Suprapubic skin (tissue), 4 donors: ENCODE data around the gene GRB10. TPM values are rescaled to one million over a fixed set of nuclear protein-coding genes. Genes with fewer than 3 reads are reported as not detected.

Experiments
- DNase-seq, 2 donors: peaks; one replicate each; pipeline ENCODE4 v3.0.0-alpha.2; 2019; ENCODE audit warnings: low spot score in 2 of 2
- H3K27ac ChIP-seq: fragments of 200-600 bp; sonication (generic); one replicate; pipeline ENCODE4 v1.5.1; 2019
- H3K27me3 ChIP-seq: fragments of 200-600 bp; sonication (generic); one replicate; pipeline ENCODE4 v1.5.1; 2019
- H3K36me3 ChIP-seq: fragments of 200-600 bp; sonication (generic); one replicate; pipeline ENCODE4 v1.5.1; 2019
- H3K4me1 ChIP-seq: fragments of 200-600 bp; sonication (generic); one replicate; pipeline ENCODE4 v1.5.1; 2019
- H3K4me3 ChIP-seq: fragments of 200-600 bp; sonication (generic); one replicate; pipeline ENCODE4 v1.5.1; 2019; ENCODE audit warnings: mild to moderate bottlenecking
- H3K9me3 ChIP-seq: fragments of 200-600 bp; sonication (generic); one replicate; pipeline ENCODE4 v1.5.1; 2019
- EP300 ChIP-seq: sonication (generic); formaldehyde crosslinking; IDR thresholded peaks from one replicate; pipeline ENCODE4 v1.6.1; 2017; ENCODE audit warnings: antibody characterized with exemption
- POLR2A ChIP-seq, 2 donors: fragments of 450-650 bp; IDR thresholded peaks; one replicate each; pipeline ENCODE4 v1.6.1; 2017; ENCODE audit warnings: antibody characterized with exemption in 2 of 2, mild to moderate bottlenecking in 2 of 2, moderate library complexity in 2 of 2
- POLR2AphosphoS5 ChIP-seq, 3 donors: sonication (generic); formaldehyde crosslinking; IDR thresholded peaks; one replicate each; pipeline ENCODE4 v1.6.1; 2017; ENCODE audit warnings: antibody characterized with exemption in 3 of 3
- WGBS: methylation state at CpG from one replicate; pipeline ENCODE4 v1.1.5; 2018; 5-methylcytosine and 5-hydroxymethylcytosine counted together
- total RNA-seq, 4 donors: library from RNA; depleted of rRNA; stranded (reverse); fragments of >200 nt; gene quantifications; one replicate each; pipeline ENCODE4 v1.1.0, GENCODE V29; 2016
- TF ChIP-seq, protein P1 (sequence below), 2 donors: fragments of 200-600 bp in 1 of 2; fragments of 450-650 bp in 1 of 2; sonication (generic) in 1 of 2; IDR thresholded peaks; one replicate each; pipeline ENCODE4 v1.5.1; 2016 to 2019; ENCODE audit warnings: antibody characterized with exemption in 2 of 2, mild to moderate bottlenecking in 1 of 2, moderate library complexity in 1 of 2

Gene GRB10
- total RNA-seq, 4 donors from 2014 or later, result 7.8 to 56.2 (median 11.5) TPM

DNA sequence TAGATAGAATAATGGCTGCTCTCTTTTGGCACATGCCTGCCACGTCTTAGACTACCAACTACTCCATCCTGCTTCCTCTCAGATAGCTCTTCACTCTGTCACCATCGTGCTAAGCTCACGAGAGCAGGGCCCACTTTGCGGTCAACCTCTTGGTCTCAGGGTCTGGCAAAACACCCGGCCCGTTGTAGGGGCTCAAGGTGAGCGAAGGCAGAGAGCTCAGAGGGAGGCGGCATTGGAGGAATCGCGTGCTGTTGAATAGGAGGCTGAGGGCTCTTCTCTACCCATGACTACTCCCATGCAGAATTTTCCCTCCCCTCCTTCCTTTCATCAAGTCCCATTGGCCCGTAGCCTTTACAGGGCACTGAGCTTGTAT, 116.6 kb downstream of the GRB10 start:
- Histone ChIP-seq H3K4me1 (peaks cover 26% of the 10 kb centered on the region), H3K4me3 (no peak overlapping the region), H3K27me3 (no peaks in the 10 kb centered on the region), H3K9me3 (no peaks in the 10 kb centered on the region), H3K36me3 (no peaks in the 10 kb centered on the region), H3K27ac (no peak overlapping the region)
- no peak for DNase-seq
- 94% methylated on average over 11 of the region's 11 CpGs for WGBS
- TF ChIP-seq EP300, result no peak
- no peak for TF ChIP-seq POLR2AphosphoS5 (IDR thresholded peaks at IDR 0.05)
- TF ChIP-seq, protein P1, sequence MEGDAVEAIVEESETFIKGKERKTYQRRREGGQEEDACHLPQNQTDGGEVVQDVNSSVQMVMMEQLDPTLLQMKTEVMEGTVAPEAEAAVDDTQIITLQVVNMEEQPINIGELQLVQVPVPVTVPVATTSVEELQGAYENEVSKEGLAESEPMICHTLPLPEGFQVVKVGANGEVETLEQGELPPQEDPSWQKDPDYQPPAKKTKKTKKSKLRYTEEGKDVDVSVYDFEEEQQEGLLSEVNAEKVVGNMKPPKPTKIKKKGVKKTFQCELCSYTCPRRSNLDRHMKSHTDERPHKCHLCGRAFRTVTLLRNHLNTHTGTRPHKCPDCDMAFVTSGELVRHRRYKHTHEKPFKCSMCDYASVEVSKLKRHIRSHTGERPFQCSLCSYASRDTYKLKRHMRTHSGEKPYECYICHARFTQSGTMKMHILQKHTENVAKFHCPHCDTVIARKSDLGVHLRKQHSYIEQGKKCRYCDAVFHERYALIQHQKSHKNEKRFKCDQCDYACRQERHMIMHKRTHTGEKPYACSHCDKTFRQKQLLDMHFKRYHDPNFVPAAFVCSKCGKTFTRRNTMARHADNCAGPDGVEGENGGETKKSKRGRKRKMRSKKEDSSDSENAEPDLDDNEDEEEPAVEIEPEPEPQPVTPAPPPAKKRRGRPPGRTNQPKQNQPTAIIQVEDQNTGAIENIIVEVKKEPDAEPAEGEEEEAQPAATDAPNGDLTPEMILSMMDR (IDR thresholded peaks at IDR 0.05), result no peak
- TF ChIP-seq POLR2A (IDR thresholded peaks at IDR 0.05), result no peak

DNA sequence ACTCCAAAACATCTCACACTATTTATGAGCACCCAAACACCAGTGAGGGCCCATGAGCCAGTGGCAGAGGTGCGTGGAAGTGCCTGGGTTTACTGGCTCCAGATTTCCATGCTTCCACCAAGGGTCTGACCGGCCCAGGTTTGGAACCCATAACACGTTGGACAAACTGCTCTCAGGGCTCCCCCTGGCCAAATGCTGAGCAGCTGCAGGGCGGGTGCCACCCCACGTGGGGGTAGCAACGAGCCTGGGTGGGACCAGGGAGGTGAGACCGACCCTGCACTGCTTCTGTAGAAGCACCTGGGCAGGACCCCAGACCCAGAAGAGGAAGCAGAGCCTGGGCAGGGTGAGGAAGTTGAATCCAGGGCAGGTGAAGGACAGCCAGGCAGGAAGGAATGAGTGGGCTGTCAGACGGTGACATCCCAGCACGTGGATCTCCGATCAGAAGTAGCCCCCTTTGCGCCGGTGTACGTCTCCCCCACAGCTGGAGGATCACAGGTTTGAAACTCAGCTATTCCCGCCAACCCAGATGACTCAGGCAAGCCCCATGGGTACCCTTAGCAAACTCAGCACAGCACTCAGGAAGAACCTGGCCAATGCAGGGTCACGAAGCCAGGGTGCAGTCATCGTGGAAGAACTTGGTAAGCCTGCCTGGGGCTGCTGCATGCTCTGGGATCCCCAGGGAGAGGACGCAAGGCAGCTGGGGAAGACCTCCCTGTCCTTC, 117.1 kb downstream of the GRB10 start:
- no peak overlapping the region for H3K27ac ChIP-seq
- H3K4me3 ChIP-seq, result no peak overlapping the region
- H3K36me3 ChIP-seq, result no peaks in the 10 kb centered on the region
- 86% methylated on average over 16 of the region's 17 CpGs for WGBS
- no peaks in the 10 kb centered on the region for H3K9me3 ChIP-seq
- no peak for DNase-seq
- H3K27me3 ChIP-seq, result no peaks in the 10 kb centered on the region
- H3K4me1 ChIP-seq, result peaks cover 26% of the 10 kb centered on the region
- TF ChIP-seq EP300, result no peak
- TF ChIP-seq, protein P1 (IDR thresholded peaks at IDR 0.05), result no peak
- TF ChIP-seq POLR2A (IDR thresholded peaks at IDR 0.05), result no peak
- no peak for TF ChIP-seq POLR2AphosphoS5 (IDR thresholded peaks at IDR 0.05)

DNA sequence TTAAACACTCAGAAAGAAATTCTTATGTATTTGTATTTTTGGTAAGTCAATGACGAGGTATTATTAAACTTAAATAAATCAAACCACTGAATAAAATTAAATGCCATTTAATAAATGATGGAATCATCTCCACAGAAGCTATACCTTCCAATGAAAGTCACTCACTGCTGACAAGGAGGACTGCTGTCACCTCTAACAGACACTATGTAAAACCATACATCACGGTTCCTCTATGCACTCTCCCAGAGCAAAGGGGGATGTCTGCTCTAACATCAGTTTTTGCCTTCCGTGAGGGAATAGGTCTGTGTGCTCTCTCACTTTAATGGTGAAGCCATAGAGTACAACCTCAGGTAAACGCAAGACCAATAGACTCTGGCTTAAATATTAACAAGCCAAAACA, 117.8 kb downstream of the GRB10 start:
- Histone ChIP-seq H3K9me3 (no peaks in the 10 kb centered on the region), H3K27ac (no peak overlapping the region), H3K36me3 (peaks cover 3% of the 10 kb centered on the region), H3K27me3 (no peaks in the 10 kb centered on the region), H3K4me1 (peaks cover 26% of the 10 kb centered on the region), H3K4me3 (no peak overlapping the region)
- TF ChIP-seq EP300 (no peak), POLR2AphosphoS5 (IDR thresholded peaks at IDR 0.05) (no peak), POLR2A (IDR thresholded peaks at IDR 0.05) (no peak)
- DNase-seq, result no peak
- 82% methylated on average over 4 of the region's 4 CpGs for WGBS

DNA sequence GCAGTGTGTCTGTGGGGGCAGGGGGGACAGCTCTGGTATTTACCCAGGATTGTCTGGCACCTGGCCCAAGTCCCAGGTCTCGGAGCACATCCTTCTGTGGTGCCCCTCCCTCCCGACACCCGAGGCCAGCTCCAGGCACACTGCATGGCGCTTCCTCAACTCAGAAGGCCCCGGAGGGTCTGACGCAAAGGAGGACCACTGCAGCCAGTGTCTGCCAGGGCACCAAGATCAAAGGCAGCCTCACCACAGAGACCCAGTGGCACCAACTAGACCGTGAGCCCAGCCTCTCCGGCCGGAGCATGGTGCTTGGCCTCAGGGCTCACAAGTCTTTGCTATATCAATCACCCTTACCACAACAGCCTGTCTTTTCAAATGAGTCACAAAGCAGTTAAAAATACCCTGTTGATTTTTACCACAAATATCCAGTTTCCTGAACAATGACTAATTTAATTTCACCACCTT, 118.2 kb downstream of the GRB10 start:
- no peaks in the 10 kb centered on the region for H3K27me3 ChIP-seq
- no peak for DNase-seq
- 72% methylated on average over 9 of the region's 9 CpGs for WGBS
- H3K4me1 ChIP-seq, result peaks cover 26% of the 10 kb centered on the region
- no peaks in the 10 kb centered on the region for H3K9me3 ChIP-seq
- H3K4me3 ChIP-seq, result no peak overlapping the region
- no peak overlapping the region for H3K27ac ChIP-seq
- TF ChIP-seq POLR2A (IDR thresholded peaks at IDR 0.05) (no peak), POLR2AphosphoS5 (IDR thresholded peaks at IDR 0.05) (no peak), EP300 (no peak)
- TF ChIP-seq, protein P1 (IDR thresholded peaks at IDR 0.05), result no peak
- H3K36me3 ChIP-seq, result peaks cover 3% of the 10 kb centered on the region

DNA sequence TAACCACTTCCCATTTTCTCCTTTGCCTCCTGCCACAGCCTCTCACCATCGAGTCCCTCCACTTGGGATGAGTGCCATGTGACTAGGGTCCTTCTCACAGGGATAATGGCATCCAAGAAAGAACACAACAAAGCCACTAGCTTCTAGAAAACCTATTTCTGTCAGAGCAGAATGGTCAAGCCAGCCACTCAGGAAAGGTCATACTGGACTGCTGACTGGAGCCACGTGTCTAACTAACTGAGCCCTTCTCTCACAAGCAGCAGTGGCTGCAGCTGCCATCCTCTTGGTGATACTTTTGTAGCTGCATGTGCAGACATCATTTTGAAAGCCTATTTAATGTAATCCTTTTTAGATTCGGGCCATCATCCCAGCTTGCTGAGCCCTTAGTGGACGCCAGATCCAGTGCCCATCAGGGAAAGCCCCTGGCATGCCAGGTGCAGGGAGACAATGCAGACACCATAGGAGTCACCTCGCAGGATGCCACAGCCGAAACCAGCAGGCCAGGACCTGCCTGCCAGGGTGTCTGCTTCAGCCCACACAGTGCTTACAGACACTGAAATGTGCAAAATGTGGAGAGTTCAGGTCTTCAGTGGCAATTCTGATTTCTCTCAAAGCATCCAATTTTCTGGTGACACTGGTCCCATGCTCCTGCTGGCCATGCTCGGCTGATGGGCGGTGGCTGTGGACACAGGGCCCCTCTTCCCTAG, 119.1 kb downstream of the GRB10 start:
- no peak overlapping the region for H3K27ac ChIP-seq
- peaks cover 3% of the 10 kb centered on the region for H3K36me3 ChIP-seq
- no peaks in the 10 kb centered on the region for H3K9me3 ChIP-seq
- H3K4me3 ChIP-seq, result no peak overlapping the region
- DNase-seq, result no peak
- TF ChIP-seq EP300, result no peak
- TF ChIP-seq, protein P1 (IDR thresholded peaks at IDR 0.05), result no peak
- no peak for TF ChIP-seq POLR2A (IDR thresholded peaks at IDR 0.05)
- TF ChIP-seq POLR2AphosphoS5 (IDR thresholded peaks at IDR 0.05), result no peak
- peaks cover 23% of the 10 kb centered on the region for H3K4me1 ChIP-seq
- 70% methylated on average over 6 of the region's 8 CpGs for WGBS
- no peaks in the 10 kb centered on the region for H3K27me3 ChIP-seq
